Upper lobe of right lung (tissue), 1 donor: ENCODE data around the gene UGT1A7. TPM values are rescaled to one million over a fixed set of nuclear protein-coding genes. Genes with fewer than 3 reads are reported as not detected.

Experiments used
- ATAC-seq: fragments of 200-7000 bp; cut with Tn5 transposase; one replicate; pipeline ENCODE4 v1.9.1; 2020; ENCODE audit warnings: mild to moderate bottlenecking, moderate library complexity
- DNase-seq: peaks from one replicate; pipeline ENCODE4 v3.0.0-alpha.2; 2020
- H3K27ac ChIP-seq: fragments of 200-600 bp; one replicate; pipeline ENCODE4 v1.8.0; 2022
- H3K27me3 ChIP-seq: fragments of 200-600 bp; one replicate; pipeline ENCODE4 v1.8.0; 2022; ENCODE audit warnings: mild to moderate bottlenecking
- H3K36me3 ChIP-seq: fragments of 200-600 bp; one replicate; pipeline ENCODE4 v1.8.0; 2022
- H3K4me1 ChIP-seq: fragments of 200-600 bp; one replicate; pipeline ENCODE4 v1.8.0; 2022
- H3K4me3 ChIP-seq: fragments of 200-600 bp; one replicate; pipeline ENCODE4 v1.8.0; 2022; ENCODE audit warnings: mild to moderate bottlenecking
- H3K9me3 ChIP-seq: fragments of 200-600 bp; one replicate; pipeline ENCODE4 v1.8.0; 2022
- intact Hi-C: fragments of 100-400 bp; cut with DNase I; formaldehyde crosslinking; loops from one replicate; pipeline ENCODE4 v1.11.0; 2022
- total RNA-seq: library from RNA; stranded (reverse); fragmentation: NEBNext Ultra II Directional; extraction: Animal tissue kit (Norgen Biotek cat#: 25700); gene quantifications from one replicate; pipeline ENCODE4 v1.2.1, GENCODE V29; 2021
- TF ChIP-seq, protein P1 (sequence below): fragments of 200-600 bp; IDR thresholded peaks from one replicate; pipeline ENCODE4 v1.8.0; 2022; ENCODE audit warnings: antibody characterized with exemption
- donor health status: DM: no; HTN: yes; CAD: no; lungs with severe emphysema.

The UGT1A7 gene
- total RNA-seq, 1 donor from 2014 or later, result not detected

GRCh38 chr2:233819884-233820773 lies 138.4 kb downstream of the UGT1A7 start:
- intact Hi-C loops, result no loop called here
- TF ChIP-seq, protein P1, sequence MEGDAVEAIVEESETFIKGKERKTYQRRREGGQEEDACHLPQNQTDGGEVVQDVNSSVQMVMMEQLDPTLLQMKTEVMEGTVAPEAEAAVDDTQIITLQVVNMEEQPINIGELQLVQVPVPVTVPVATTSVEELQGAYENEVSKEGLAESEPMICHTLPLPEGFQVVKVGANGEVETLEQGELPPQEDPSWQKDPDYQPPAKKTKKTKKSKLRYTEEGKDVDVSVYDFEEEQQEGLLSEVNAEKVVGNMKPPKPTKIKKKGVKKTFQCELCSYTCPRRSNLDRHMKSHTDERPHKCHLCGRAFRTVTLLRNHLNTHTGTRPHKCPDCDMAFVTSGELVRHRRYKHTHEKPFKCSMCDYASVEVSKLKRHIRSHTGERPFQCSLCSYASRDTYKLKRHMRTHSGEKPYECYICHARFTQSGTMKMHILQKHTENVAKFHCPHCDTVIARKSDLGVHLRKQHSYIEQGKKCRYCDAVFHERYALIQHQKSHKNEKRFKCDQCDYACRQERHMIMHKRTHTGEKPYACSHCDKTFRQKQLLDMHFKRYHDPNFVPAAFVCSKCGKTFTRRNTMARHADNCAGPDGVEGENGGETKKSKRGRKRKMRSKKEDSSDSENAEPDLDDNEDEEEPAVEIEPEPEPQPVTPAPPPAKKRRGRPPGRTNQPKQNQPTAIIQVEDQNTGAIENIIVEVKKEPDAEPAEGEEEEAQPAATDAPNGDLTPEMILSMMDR, result no peak
- peak; percentile 41 for DNase-seq
- Histone ChIP-seq H3K4me1 (no peaks in the 10 kb centered on the region), H3K4me3 (no peak overlapping the region), H3K27ac (no peak overlapping the region), H3K9me3 (no peaks in the 10 kb centered on the region), H3K36me3 (no peaks in the 10 kb centered on the region), H3K27me3 (no peaks in the 10 kb centered on the region)
- no peak for ATAC-seq

DNA sequence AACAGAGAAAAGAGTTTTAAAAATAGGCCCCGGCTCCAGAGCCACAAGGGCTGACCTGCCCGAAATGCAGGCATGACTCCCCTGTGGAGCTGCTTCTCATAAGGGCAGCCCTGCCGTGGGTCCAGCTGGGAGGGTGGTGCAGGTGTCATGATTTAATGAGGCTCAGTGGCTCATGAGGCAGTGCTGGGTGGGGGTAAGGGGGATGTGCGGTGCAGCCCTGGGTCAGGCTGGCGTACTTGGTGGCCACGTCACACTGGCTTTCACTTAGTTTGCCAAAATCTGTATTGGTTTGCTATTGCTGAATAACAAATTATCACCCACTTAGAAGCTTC lies 139.0 kb downstream of the UGT1A7 start:
- H3K36me3 ChIP-seq, result no peaks in the 10 kb centered on the region
- H3K4me1 ChIP-seq, result no peaks in the 10 kb centered on the region
- no peak for ATAC-seq
- TF ChIP-seq, protein P1, result no peak
- intact Hi-C loops, result no loop called here
- no peak overlapping the region for H3K27ac ChIP-seq
- no peaks in the 10 kb centered on the region for H3K27me3 ChIP-seq
- H3K4me3 ChIP-seq, result no peak overlapping the region
- no peaks in the 10 kb centered on the region for H3K9me3 ChIP-seq
- peak; percentile 52 for DNase-seq

- TF ChIP-seq, protein P1, result no peak
- Histone ChIP-seq H3K9me3 (no peaks in the 10 kb centered on the region), H3K27ac (no peak overlapping the region), H3K4me1 (no peaks in the 10 kb centered on the region), H3K27me3 (no peaks in the 10 kb centered on the region), H3K4me3 (no peak overlapping the region), H3K36me3 (no peaks in the 10 kb centered on the region)
- DNase-seq (no peak), ATAC-seq (no peak)
- intact Hi-C loops, result no loop called here
These were observed 139.5 kb downstream of the UGT1A7 start for GRCh38 chr2:233821196-233821595.

- no peaks in the 10 kb centered on the region for H3K27me3 ChIP-seq
- no peaks in the 10 kb centered on the region for H3K36me3 ChIP-seq
- intact Hi-C loops, result no loop called here
- H3K9me3 ChIP-seq, result no peaks in the 10 kb centered on the region
- peak; percentile 27 for DNase-seq
- H3K4me1 ChIP-seq, result no peaks in the 10 kb centered on the region
- no peak for ATAC-seq
- H3K27ac ChIP-seq, result no peak overlapping the region
- TF ChIP-seq, protein P1, result no peak
- H3K4me3 ChIP-seq, result no peak overlapping the region
These were observed 140.0 kb downstream of the UGT1A7 start for GRCh38 chr2:233821709-233822100.

- H3K4me3 ChIP-seq, result no peak overlapping the region
- H3K4me1 ChIP-seq, result no peaks in the 10 kb centered on the region
- TF ChIP-seq, protein P1, result no peak
- H3K36me3 ChIP-seq, result no peaks in the 10 kb centered on the region
- no peaks in the 10 kb centered on the region for H3K27me3 ChIP-seq
- peak; percentile 49 for DNase-seq
- no peak for ATAC-seq
- intact Hi-C loops, result no loop called here
- no peak overlapping the region for H3K27ac ChIP-seq
- H3K9me3 ChIP-seq, result no peaks in the 10 kb centered on the region
These were observed 140.5 kb downstream of the UGT1A7 start for GRCh38 chr2:233822101-233822771.

Other genes with a start within 250 kb of the UGT1A7 start
- gene USP40, start 115.1 kb upstream of the UGT1A7 start, total RNA-seq, result 47.6 TPM
- gene UGT1A8, start 64.3 kb upstream of the UGT1A7 start, total RNA-seq, result not detected
- not detected for gene UGT1A10, start 45.5 kb upstream of the UGT1A7 start, total RNA-seq
- gene UGT1A9, start 10.0 kb upstream of the UGT1A7 start, total RNA-seq, result not detected
- gene UGT1A6, start 11.0 kb downstream of the UGT1A7 start, total RNA-seq, result 3.2 TPM
- gene UGT1A5, start 31.0 kb downstream of the UGT1A7 start, total RNA-seq, result not detected
- gene UGT1A4, start 36.8 kb downstream of the UGT1A7 start, total RNA-seq, result not detected
- gene UGT1A3, start 47.1 kb downstream of the UGT1A7 start, total RNA-seq, result not detected
- not detected for gene UGT1A1, start 78.4 kb downstream of the UGT1A7 start, total RNA-seq
- not detected for gene MROH2A, start 96.4 kb downstream of the UGT1A7 start, total RNA-seq
- 1.2 TPM for gene HJURP, start 172.6 kb downstream of the UGT1A7 start, total RNA-seq
- gene TRPM8, start 235.5 kb downstream of the UGT1A7 start, total RNA-seq, result not detected